GM18858 (cell line): Measurements from ENCODE around the gene GLT6D1.

Experiments
- ATAC-seq: cut with Tn5 transposase; IDR thresholded peaks from one replicate; pipeline ENCODE4 v1.9.1; 2021; ENCODE audit not compliant: unreplicated experiment

GLT6D1 gene

GRCh38 chr9:135588371-135588770 is 51.0 kb downstream of the GLT6D1 start:
- no peak for ATAC-seq

GRCh38 chr9:135587658-135588057 is 51.7 kb downstream of the GLT6D1 start:
- ATAC-seq = no peak

DNA sequence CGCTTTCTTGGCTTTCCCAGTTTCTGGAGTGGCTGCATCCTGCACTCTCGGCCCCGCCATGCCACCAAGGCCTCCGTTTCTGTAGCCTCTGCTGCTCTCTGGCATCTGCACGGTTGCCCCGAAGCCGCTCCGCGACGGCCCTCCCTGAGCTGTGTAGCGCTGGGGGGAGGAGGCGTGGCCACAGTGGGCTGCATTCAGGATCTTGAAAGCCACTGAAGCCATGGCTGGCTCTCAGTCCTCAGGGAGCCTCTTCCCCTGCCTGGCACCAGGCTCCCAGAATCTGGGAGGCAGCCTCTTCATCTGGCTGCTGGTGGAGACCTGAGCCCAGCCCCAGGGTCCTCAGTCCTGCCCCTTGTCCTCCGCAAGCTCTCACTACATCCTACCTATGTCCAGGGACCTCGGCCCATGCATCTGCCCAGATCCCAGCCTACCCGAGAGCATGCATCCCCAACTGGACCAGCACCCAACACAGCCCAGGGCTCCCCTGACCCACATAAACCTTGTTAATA is 52.7 kb downstream of the GLT6D1 start:
- no peak for ATAC-seq

DNA sequence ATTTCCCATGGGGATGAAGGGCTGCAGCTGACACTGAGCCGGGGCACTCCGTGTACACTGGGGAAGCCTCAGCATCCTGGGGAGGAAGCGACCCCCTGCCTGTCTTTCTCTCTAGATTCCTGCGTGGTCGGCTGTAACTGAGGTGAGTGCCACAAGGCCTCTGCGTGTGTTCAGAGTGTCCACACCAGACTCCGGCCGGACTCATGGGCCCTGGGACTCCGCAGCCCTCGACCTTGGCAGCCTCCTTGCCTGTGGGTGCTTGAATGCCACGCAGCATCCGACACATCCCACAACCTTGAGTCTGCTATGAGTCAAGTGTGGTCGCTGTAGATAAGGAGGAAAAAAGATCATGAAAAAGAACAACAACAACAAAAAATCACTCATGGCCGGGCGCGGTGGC is 54.4 kb downstream of the GLT6D1 start:
- no peak for ATAC-seq

DNA sequence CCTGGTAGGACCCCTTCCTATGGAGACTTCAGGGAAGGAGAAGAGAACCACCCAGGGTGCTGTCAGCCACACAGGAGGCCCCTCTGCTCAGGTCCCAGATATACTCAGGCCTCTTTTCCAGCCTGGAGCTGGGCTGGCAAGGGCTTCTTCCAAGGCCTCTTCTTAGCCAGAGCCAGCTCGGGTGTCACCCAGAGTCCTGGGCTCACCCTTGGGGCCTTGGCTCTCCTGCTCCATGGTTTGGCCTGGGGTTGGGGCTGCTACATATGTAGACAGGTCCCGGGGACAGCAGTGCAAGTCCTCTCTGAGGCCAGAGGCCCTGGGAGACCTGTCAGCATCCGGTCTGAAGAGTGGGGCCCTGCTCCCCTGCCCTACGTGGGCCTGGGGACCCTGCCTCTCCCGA is 55.0 kb downstream of the GLT6D1 start:
- no peak for ATAC-seq

DNA sequence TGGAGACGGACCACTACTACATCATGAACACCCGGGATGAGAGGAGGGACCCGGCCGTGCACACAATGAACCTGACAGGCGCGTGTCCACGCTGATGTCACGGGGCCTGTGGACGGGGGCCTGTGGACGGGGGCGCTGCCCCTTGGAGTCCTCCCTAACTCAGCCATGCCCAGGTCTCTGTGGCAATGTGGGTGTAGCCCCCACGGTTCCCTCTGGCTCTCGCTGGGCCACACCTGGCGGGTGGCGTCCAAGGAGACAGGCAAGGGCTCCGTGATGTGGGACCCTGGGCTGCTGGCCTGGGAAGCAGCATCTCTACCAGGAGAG is 55.7 kb downstream of the GLT6D1 start:
- ATAC-seq = no peak

- ATAC-seq = no peak
Measured at GRCh38 chr9:135582966-135583687, 56.2 kb downstream of the GLT6D1 start.

DNA sequence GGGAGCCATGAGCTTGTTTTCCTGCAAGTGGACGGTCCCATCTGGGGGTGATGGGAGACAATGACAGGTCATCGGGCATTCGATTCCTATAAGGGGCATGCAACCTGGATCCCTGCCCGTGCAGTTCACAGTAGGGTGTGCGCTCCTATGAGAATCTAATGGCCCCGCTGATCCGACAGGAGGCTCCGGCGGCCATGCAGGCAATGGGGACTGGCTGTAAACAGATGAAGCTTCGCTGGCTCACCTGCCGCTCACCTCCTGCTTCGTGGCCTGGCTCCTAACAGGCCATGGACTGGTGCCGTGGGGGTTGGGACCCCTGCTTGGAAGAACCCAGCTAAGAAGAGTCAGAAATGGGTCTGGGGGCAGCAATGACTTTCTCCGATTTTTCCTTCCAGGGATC is 56.8 kb downstream of the GLT6D1 start:
- ATAC-seq = no peak

GRCh38 chr9:135581636-135582426 is 57.5 kb downstream of the GLT6D1 start:
- ATAC-seq = no peak

DNA sequence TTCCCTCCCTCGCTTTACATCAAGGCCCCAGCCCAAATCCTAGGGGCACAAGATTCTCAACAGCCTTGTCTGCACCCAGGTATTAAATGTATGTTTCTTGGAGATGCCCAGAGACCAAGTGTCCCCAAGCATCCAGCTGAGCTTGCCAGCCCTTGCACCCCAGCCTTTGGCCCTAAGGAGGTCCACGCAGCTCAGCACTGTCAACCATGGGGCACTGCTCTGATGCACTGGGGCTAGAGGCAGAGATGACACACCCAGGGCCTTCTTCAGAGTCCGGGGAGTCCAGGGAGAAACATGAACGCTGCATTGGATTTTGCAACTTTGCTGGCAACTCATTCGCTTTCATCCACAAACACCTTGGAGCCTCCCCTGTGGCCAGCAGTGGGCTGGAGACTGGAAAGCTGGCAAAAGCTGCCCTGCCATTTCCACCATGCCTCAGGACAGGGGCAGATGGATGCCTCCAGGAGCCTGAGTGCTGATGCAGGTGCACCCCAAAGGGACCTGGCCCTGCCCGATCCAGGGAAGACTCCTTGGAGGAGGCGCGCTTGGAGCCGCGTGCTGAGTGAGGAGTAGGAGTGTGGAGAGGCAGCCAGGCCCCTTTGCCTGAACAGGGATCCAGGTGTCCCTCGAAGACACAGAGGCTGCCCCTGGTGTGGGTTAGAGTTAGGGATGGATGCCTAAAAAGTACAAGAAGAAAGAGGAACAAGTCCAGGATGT is 58.5 kb downstream of the GLT6D1 start:
- ATAC-seq = no peak

GRCh38 chr9:135579889-135580660 is 59.3 kb downstream of the GLT6D1 start:
- ATAC-seq = no peak

GRCh38 chr9:135579356-135579755 is 60.0 kb downstream of the GLT6D1 start:
- ATAC-seq = no peak

DNA sequence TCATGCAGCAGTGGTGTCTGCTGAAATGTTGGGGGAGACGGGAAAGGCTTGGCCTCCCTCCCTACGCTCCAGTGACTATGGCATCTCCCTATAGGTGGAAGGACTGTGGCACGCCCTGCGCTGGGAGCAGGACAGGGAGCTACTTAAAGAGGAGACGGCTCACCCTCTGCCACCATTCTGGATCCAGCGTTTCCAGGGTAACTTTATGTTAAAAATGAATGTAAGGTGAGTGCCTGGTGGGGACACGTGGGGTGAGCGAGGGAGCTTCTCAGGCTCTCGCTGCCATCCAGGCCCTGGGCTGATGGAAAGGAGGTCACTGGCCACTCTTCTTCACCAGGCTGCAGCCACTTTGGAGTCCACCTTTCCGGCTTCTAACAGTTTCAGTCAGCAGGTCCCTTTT is 62.1 kb downstream of the GLT6D1 start:
- no peak for ATAC-seq

- no peak for ATAC-seq
Measured at GRCh38 chr9:135575995-135576631, 63.2 kb downstream of the GLT6D1 start.

DNA sequence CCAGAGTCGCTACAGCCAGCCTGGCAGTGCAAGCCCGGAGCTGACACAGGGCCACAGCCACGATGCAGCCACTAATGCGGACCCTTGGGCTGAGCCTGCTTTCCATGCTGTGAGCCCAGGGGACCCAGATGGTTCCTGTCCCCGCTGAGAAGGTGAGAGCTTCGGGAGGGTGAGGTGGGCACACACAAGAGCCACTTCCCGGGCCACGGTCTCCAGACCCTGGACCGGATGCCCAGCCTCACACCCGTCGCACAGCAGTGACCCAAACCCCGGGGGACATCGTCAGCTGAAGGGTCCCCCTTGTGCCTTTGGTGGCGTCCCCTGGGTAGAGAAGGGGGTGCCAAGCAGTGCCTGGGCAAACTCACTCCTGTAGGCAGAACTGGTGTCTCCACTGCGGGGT is 64.4 kb downstream of the GLT6D1 start:
- ATAC-seq = no peak

GRCh38 chr9:135574331-135574730 is 65.0 kb downstream of the GLT6D1 start:
- no peak for ATAC-seq
